HG03354 (cell line): ENCODE measurements around the gene MAGI1.

Source experiments
- ATAC-seq: cut with Tn5 transposase; IDR thresholded peaks from one replicate; pipeline ENCODE4 v1.9.1; 2021; ENCODE audit warnings: mild to moderate bottlenecking; ENCODE audit not compliant: unreplicated experiment, poor library complexity, severe bottlenecking

MAGI1 gene

GRCh38 chr3:65391068-65391467, 647.6 kb downstream of the MAGI1 start:
- no peak for ATAC-seq

- ATAC-seq: no peak
Observed at GRCh38 chr3:65385805-65386204, 652.9 kb downstream of the MAGI1 start.

- no peak for ATAC-seq
Observed at GRCh38 chr3:65381496-65382010, 657.2 kb downstream of the MAGI1 start.

GRCh38 chr3:65379223-65379622, 659.5 kb downstream of the MAGI1 start:
- ATAC-seq: no peak

- ATAC-seq: no peak
Observed at GRCh38 chr3:65377637-65378036, 661.1 kb downstream of the MAGI1 start.

GRCh38 chr3:65376426-65376825, 662.3 kb downstream of the MAGI1 start:
- no peak for ATAC-seq

GRCh38 chr3:65371053-65371452, 667.7 kb downstream of the MAGI1 start:
- no peak for ATAC-seq

GRCh38 chr3:65368866-65369265, 669.9 kb downstream of the MAGI1 start:
- ATAC-seq: no peak

- ATAC-seq: no peak
Observed at GRCh38 chr3:65362688-65363087, 676.0 kb downstream of the MAGI1 start.

- no peak for ATAC-seq
Observed at GRCh38 chr3:65361448-65361847, 677.3 kb downstream of the MAGI1 start.

GRCh38 chr3:65356331-65357248, 682.1 kb downstream of the MAGI1 start:
- no peak for ATAC-seq

GRCh38 chr3:65354880-65355279, 683.8 kb downstream of the MAGI1 start:
- ATAC-seq: no peak

- ATAC-seq: no peak
Observed at GRCh38 chr3:65352951-65353350, 685.8 kb downstream of the MAGI1 start.

GRCh38 chr3:65351753-65352152, 687.0 kb downstream of the MAGI1 start:
- no peak for ATAC-seq

GRCh38 chr3:65350801-65351476, 687.8 kb downstream of the MAGI1 start:
- no peak for ATAC-seq

- ATAC-seq: no peak
Observed at GRCh38 chr3:65348398-65348995, 690.2 kb downstream of the MAGI1 start.

- no peak for ATAC-seq
Observed at GRCh38 chr3:65347166-65347565, 691.6 kb downstream of the MAGI1 start.

GRCh38 chr3:65344846-65345245, 693.9 kb downstream of the MAGI1 start:
- no peak for ATAC-seq

- no peak for ATAC-seq
Observed at GRCh38 chr3:65344444-65344843, 694.3 kb downstream of the MAGI1 start.

- ATAC-seq: no peak
Observed at GRCh38 chr3:65343736-65344135, 695.0 kb downstream of the MAGI1 start.
